DMS79 (cell line): ENCODE measurements around the gene NFYA.

Experiments used
- DNase-seq: peaks from one replicate; lab custom pipeline; 2025; lab: John Stamatoyannopoulos, UW

Gene NFYA

GRCh38 chr6:41046084-41046483 is 26.7 kb upstream of the NFYA start:
- DNase-seq = no peak

DNA sequence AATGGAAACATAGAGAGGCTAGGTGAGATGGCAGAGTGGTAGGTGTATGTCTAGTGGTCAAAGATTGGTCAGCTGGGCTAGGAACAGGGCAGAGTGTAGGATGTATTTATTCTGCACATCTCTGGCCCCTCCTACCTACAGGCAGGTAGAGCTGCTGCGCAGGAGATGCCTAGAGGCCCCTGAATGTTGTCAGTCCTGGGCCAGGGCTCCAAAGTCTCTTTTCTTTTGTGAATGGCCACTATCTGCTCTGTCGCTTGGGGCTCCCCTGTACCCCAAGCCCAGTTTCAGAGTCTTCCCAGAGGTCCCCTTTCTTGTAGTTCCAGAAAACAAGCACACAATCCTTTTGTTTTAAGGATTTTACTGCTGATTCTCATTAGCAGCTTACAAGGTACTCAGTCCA is 25.5 kb upstream of the NFYA start:
- DNase-seq = no peak

- no peak for DNase-seq
These were observed 24.7 kb upstream of the NFYA start for GRCh38 chr6:41047745-41048732.

- no peak for DNase-seq
These were observed 23.3 kb upstream of the NFYA start for GRCh38 chr6:41049521-41049920.

DNA sequence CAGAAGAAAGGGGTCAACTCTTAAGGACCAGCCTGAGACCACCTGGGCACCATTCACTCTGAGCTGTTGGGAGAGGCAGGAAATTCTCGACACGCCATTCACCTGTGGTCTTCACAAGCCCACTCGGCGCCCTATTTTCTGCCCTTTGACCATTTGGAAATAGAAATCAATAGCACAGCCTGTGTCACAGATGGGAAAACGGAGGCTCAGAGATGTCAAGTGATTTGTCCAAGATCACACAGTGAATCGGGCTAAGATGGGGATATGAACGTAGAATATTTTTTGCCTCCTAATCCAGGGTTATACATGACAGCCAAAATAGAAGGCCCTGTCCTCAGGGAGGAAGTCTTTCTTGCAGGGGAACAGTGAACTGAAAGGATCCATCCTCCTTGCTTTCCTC is 22.8 kb upstream of the NFYA start:
- DNase-seq = no peak

GRCh38 chr6:41050536-41050935 is 22.2 kb upstream of the NFYA start:
- DNase-seq = no peak

DNA sequence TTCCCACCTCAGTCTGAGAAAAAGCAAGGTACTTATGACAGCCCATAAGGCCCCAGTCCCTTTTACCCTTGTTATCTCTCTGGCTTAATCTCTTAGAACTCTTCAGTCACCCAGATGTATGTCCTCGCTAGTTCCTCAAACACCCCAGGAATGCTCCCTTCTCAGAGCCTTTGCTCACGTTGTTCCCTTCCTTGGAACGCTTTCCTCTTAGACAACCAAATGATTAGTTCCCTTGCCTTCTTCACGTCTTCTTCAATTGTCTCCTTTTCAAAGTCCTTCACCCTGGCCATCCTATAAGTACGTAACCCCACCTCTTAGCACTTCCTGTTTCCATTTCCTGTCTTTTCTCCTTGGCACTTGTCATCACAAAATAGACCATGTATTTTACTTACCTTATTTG is 20.9 kb upstream of the NFYA start:
- DNase-seq = no peak

DNA sequence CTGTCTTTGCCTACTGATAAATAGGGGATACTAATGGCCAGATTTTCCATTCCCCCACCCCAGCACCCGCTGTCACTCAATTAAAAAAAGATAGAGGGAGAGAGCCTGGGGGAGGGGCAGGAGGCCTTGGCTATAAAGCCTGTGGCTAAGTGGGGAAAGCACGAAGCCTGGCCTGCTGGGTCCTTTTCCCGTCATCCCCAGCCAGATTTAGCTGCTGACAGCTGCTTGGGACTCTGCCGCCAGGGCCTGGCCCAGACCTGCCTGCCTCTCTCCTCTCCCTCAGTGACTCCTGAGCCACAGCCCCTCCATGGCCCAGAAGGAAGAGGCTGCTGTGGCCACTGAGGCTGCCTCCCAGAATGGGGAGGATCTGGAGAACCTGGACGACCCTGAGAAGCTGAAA is 19.7 kb upstream of the NFYA start, which contains the start of gene APOBEC2:
Gene APOBEC2, plus strand, starts transcription at position 162 of the 400 bp plus-strand sequence. Its CDS starts 146 bp downstream, at position 308.
- DNase-seq = no peak

- DNase-seq = no peak
These were observed 18.3 kb upstream of the NFYA start for GRCh38 chr6:41054511-41054910.

DNA sequence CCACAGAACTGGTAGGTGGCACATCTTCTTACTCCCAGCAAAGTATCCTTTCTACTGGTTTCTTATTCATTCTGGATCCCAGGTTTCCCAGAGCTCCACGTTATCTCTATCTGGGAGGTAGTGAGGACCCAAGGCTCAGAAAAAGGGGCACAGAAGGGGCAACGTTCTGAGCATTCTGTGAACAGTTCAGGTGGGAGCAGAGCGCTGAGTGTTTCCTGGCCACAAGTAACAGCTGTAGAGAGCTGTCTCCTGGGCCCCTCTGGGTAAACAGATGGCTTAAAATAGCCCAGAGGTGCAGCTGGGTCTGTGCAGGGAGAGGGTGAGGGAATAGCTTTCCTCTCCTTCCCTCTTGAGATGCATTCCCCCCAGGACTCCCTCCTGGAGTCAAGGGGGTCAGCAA is 17.6 kb upstream of the NFYA start:
- no peak for DNase-seq

GRCh38 chr6:41056768-41057490 is 15.8 kb upstream of the NFYA start:
- DNase-seq = no peak

GRCh38 chr6:41058783-41059181 is 14.0 kb upstream of the NFYA start:
- no peak for DNase-seq

DNA sequence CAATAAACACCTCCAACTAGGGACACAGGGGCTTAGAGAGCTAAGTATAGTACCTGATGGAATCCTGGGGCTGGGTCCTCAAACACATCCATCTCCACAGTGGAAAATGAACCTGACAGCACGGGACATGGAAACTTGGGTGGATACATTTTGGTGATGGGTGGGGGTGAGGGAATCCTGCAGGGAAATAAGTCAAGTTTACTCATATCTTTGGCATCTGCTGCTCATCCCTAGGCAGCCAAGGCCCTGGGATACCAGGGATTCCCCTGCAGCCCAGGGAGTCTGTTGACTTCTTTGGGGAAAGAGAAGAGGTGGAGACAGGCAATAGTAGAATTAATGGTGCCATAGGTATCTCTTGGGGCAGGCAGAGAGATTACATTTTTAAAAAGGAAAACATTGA is 13.2 kb upstream of the NFYA start:
- DNase-seq = no peak

DNA sequence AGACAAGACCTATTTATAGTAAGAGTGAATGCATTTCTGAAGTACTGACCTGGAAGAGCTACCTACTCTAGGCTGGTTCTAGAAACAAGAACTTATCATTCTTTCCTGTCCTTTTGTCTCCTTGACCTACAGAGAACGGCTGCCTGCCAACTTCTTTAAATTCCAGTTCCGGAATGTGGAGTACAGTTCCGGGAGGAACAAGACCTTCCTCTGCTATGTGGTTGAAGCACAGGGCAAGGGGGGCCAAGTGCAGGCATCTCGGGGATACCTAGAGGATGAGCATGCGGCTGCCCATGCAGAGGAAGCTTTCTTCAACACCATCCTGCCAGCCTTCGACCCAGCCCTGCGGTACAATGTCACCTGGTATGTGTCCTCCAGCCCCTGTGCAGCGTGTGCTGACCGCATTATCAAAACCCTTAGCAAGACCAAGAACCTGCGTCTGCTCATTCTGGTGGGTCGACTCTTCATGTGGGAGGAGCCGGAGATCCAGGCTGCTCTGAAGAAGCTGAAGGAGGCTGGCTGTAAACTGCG is 11.5 kb upstream of the NFYA start:
- DNase-seq = no peak

DNA sequence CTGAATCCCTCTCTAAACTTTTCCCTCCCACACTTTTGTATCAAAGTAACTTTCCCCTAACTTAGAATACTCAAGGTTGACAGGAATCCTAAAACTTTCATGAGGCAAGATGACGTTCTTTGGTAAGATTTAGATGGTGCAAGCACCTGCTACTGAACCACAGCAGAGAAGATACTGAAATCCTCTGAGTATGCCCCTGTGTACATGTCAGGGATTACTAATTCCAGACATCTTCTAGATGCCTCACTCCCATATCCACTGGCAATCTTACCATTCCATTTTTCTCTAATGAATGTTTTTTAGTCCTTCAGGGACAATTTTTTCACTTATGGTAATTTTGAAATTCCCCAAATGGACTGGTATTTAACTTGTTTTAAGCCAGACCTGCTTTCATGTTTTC is 10.7 kb upstream of the NFYA start:
- DNase-seq = no peak

GRCh38 chr6:41063884-41064285 is 8.9 kb upstream of the NFYA start:
- no peak for DNase-seq

- no peak for DNase-seq
These were observed 7.9 kb upstream of the NFYA start for GRCh38 chr6:41064841-41065240.

DNA sequence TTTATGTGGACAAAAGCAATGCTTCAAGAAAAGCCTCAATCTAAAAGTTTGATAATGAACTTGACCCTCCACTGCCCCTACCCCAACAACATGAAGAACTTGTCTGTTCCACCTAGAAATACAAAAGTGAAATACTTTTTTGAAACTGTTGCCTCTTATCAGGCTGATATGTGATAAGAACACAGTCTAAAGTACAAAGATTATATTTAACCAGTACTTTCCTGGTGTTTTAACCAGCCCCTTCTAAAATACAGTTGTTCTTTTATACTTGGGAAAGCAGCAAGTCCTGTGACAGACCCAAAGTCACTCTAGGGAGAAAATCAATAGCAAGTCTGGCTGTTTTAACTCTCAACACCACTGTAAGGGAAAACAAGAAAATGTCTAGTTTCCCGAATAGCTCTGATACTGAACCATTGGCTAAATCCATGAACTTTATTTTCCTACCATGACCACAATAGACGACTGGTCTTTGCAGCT is 7.2 kb upstream of the NFYA start:
- no peak for DNase-seq

DNA sequence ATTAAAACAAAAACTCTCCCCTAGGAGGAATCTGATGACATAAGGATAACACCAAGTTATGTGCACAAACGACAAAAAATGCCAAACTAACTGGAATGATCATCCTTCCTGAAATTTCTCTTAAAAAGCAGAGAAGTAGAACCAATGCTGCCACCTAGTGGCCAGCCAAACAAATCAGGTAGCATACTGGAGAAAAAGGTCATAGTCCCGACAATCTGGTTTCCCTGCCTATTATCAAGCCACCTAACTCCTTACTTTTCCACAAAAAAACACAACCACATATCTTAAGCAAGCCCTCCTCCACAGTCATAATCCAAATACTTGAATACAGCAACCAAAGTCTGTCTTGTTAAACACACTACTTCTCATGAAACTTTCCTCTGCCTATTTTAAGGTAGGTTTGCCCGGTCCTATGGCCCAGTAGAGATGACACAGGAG is 5.9 kb upstream of the NFYA start:
- DNase-seq = peak; percentile 18

GRCh38 chr6:41071501-41071922 is 1.3 kb upstream of the NFYA start:
- DNase-seq = peak; percentile 63

GRCh38 chr6:41071923-41072835 is 595 bp upstream of the NFYA start, which contains the start of gene OARD1:
Gene OARD1, minus strand, starts transcription at chr6:41072356. Its CDS starts 722 bp downstream, at chr6:41071634.
- DNase-seq = peak; percentile 99
